Measurements from ENCODE around the gene SFMBT1.
"Not testable (repeated sequence)": the region's sequence is repeated elsewhere in the genome, so short reads cannot be mapped to it uniquely, and the experiment has no call there.

SFMBT1 gene

DNA sequence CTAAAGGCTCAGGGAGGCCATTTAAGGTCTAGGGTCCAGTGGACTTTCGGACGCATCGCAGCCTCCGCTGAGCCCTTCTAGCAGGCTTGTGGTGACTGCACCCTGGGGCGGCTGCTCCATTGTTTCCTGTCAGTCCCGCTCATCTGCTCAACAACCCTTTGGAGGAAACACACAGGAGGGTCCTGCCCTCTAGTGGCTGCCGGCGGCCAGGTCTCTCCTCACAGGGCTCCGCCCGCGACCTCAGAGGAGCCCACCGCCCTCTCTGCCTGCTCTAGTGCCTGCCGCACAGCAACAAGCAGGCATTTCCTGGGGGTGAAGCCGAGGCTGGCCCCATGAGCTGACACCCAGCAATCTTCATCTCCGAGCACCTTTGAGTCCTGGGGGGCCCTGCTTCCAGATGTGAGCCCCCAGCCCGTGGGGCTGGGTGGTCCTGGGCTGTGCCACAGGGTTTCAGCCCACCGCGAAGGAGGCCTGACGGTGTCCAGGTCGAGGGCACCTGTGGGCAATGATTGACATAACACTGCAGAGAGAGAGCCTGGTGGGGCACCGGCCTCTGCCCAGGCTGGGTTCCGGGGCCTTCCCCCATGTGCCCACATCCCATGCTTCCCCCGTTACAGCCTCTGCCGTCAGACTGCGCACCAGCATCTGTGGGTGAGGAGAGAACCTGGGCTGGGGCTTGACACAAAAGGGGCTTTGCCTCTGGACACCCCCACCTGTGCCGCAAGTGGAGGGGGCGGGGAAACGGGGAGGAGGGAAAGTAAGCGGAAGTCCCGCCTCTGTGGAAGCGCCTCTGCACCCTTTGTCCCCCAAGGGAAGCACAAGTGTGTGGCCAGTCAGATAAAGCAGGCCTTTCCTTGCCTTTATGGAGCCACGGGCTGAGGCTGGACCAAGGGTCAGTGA, 27.0 kb upstream of the SFMBT1 start:
- peak; percentile 71 to 87 (median 80) for DNase-seq

DNA sequence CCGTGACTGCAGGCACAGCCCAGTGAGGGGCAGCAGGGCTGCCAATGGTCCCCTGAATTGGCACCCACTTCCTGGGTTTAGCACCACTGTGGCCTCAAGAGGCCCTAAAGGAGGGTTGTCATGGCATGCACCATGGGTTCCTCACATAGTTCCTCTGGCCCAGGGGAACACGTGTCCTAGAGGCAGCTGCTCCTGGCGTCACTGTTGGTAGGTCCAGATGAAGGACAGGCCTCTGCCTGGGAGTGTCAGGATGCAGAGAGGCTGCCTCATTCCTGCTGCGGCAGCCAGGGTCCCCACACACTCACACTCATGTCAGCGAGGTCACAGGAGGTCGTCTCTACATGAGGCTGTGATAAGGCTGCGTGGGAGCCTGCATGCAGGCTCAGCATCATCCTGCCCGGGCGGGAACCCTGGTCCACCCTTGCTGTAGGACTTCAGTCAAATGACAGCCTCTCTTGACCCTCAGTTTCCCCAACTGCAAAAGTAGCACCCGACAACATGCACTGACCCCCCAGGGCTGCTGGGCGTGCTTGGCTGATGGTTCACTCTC, 26.1 kb upstream of the SFMBT1 start:
- DNase-seq: no peak

DNA sequence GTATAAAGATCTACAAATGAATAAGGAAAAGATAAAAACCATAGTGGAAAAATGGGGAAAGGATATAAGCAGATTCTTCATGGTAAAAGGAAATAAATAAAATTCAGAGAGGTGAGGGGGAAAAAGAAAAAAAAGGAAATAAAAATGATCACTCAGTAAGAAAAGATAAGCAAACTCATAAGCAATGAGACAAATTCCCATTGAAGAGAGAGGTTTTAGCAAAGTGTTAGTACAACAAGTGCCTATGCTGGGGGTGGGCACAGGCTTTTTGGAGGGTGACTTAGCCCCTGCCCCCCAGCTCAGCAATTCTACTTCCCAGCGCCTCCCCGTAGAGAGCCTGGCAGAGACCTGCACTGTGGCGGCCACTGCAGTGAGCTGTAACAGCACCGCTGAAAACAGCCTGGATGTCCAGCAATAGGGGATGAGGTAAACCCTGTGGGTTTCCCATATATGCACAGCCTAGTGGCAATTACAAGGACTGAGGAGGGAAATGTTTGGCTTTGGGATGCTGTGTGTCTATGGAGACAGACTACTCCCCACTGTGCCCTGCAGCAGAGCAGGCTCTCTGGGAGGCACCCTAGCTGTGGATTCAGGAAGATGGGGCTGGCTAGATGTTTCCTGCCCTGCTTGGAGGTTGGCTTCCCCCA, 23.7 kb upstream of the SFMBT1 start:
- DNase-seq: no peak

DNA sequence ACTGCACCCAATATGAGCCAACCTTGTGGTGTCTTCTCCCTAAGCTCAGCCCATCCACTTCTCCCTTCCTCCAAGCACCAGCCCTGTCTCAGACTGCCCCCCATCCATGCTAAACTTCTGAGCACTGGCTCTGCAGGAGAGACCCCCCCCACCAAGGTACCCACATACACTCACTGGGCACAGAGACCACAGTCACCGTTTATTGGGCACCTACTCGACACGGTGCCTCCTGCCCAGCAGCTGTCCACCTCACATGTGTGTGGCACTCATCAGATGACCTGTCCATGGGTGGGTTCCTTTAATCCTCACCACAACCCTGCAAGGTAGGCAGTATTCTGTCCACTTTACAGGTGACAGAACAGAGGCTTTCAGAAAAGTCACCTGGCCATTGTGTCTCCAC, 22.3 kb upstream of the SFMBT1 start:
- no peak for DNase-seq

DNA sequence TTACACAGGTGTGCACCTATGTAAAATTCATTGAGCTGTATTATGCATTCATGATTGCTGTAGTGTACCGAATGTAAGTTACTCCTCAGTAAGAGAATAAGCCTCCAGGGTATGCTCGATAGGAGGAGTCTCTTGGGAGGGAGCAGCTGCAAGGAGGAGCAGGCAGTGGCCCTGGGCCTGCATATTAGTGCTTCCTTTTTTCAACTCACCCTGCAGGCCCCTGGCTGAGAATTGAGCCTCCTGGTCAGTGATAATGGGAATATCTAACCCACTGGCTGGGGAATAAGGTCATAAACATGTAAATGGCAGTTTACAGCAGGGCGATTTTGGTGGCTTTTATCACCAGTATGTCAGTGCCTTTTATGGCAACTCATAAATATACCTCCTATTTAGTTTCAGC, 21.7 kb upstream of the SFMBT1 start:
- DNase-seq: no peak

DNA sequence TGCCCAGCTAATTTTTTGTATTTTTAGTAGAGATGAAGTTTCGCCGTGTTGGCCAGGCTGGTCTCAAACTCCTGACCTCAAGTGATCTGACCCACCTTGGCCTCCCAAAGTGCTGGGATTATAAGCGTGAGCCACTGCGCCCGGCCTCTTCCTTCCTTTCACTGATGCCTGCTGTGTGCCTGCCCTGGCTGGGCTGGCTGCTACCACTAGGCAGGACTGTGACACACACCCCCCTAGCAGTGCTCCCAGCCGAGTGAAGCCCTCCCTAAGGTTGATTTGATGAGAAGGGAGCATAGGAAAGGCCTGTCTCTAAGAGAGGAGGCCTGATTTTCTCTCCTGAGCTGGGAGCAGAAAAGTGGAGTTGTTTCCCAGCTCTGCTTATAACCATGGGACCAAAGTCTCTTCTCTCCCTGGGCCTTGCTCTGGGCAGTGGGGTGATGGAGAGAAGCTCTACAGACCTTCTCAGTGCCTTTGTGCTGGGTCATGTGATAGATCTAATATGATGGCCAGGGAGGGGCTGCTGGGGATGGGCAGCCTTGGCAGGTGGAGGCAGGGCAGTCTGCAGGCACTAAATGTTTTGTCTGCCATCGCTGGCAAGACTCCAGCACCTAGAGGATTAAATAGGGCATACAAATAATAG, 20.1 kb upstream of the SFMBT1 start:
- no peak for DNase-seq

DNA sequence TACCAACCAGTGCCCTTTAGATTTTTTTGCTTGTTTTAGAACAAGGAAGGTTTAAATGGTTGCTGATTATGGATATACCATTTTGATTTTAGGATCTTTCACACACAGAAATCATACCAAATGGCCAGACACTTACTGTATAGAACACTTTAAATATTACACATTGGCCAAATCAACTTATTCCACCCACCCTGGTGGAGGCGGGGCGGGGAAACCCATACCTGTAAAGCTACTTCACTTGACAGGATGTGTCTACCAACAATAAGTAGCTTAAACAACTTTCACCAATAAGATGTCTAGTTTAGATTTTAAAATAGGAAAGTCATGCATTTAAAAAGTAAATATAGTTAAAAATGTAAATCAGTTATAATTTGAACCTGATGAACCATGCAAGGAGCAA, 17.0 kb upstream of the SFMBT1 start:
- DNase-seq: no peak

DNA sequence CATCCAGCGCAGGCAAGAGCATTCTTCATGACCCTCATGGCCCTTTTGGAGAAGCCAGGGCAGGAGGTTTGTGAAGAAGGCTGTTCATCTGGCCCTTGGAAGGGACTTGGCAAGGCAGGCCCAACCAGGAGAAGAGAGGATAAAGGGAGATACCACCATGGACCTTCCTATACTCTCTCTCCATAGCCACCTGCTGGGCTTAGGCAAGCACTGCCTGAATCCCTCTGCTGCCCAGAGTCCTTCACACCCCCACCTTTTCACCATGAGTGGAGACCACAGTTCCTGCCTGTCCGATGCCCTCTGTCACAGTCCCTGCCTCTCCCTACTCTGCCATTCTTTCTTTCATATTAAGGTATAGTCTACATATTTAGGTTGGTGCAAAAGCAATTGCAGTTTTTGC, 10.6 kb upstream of the SFMBT1 start:
- no peak for DNase-seq

DNA sequence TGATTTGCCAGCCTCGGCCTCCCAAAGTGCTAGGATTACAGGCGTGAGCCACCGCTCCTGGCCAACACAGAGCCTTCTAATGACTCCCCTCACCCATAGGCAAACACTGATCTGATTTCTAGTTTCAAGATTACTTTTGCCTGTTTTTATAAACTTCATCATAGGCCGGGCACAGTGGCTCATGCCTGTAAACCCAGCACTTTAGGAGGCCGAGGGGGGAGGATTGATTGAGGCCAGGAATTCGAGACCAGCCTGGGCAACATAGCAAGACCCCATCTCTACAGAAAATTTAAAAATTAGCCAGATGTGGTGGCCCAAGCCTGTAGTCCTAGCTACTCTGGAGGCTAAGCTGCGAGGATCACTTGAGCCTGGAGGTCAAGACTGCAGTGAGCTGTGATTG, 8.4 kb upstream of the SFMBT1 start:
- DNase-seq: not testable (repeated sequence)

DNA sequence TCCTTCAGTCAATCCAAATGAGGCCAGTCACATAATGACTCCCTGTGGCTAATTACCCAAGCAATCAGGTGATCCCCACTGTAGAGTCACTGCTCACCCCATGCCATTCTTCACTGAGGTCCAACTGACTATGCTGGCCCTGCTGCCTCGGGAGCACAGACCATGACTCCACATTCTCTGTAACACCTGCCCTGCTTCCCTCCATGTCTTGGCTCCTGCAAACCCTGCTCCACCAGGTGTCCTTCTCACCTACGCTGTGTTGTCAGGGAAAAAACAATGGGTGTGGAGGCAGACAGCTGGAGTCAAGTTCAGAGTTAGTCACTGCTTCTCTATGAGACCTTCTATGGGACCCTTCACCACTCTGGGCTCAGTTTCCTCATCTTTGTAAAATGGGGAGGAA, 6.1 kb upstream of the SFMBT1 start:
- DNase-seq: no peak

DNA sequence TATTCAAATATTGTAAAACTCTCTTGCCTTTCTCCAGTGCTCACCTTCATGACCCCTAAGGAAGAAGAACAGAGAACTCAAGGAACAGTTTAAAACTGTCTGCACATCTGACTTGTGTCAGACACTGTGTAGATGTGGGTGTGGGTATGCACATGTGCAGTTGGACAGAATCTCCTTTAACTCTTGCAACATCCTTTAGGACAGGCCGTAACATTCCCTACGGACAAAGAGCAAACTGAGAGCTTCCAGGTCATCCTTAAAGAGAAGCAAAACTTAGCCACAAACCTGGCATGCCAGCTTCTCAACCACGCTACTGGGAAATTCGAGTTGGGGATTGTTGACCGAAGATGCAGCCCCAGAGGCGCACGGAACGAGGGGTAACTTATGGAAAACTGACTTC, 4.1 kb upstream of the SFMBT1 start:
- no peak for DNase-seq

DNA sequence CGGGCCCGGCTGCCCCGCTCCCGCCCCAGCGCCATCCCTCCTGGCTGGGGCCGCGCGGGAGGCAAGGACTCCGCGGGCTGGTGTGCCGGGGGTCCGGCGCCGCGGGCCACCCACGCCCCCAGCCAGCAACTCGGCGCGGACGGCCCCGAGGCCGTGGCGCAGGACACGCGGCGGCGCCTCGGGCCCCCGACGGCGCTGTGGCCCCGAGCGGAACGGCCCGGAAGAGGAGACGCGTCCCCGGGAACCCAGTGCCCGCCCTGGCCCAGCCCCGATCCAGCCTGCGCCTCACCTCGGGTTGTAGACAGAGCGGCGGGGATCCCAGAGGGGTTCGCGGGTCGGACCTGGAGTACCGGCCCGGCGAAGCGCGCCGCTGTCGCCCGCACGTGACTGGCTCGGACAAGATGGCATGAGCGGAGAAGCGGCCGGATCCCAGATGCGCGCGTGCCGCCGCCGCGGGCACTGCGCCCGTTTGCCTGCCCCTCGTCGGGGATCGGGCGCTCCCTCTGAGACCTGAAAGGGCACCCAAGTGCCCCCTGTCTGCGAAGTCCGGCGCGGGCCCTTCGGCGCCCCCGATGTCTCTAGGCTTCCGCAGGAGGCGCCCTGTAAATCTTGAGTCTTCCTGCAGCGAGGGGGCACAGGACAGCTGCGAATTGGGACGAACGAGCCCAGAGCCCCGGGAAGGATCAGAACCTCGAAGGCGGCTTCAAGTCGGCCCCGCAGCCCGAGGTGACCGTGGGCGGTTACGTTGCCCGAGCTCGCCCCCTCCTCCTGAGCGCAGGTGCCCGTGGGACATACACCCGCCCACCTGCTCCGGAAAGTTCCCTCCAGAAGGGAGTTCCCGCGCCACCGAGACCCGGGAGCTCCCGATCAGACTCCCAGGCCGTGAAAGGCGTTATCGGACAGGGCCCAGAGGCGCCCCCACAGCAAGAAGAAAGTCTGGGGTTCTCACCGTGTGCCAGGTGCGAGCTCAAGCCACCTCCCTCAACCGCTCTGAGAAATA, 598 bp upstream of the SFMBT1 start:
- peak; percentile 39 to 68 (median 55) for DNase-seq

DNA sequence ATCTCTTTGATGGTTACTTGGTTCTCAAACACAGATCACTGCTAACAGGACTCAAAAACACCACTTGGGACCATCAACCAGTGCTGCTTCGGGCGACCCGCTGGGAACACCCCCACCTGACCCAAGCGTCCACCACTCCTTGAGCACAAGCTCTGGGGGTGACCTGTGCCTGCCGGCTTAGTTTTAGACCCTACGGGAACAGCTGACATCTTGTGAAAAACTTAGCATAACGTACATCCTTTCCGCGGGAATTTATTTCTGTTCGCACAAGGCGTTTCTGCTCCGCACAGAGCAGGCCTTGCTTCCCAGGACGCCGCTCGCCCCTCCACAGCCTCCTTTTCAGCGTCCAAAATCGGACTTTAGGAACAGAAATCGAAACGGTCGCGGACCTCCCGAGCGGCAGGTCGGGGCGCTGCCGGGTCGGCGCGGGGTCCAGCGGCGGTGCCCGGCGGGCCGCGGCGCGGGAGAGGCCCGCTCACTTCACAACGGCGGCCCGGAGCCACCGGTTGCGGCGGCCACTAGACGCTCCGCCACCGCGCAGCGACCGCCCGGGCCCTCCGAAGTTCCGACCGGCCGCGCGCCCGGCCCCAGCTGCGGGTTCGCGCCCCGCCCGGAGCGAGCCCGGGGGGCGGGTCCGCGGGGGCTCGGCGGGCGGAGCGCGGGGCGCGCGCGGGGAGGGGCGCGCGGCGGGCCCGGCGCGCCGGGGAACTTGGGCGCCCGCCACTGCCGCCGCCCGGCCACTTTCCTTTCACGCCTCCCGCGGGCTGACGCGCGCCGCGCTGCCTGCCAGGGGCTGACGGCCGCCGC, 959 bp downstream of the SFMBT1 start:
- peak; percentile 48 to 75 (median 61) for DNase-seq

DNA sequence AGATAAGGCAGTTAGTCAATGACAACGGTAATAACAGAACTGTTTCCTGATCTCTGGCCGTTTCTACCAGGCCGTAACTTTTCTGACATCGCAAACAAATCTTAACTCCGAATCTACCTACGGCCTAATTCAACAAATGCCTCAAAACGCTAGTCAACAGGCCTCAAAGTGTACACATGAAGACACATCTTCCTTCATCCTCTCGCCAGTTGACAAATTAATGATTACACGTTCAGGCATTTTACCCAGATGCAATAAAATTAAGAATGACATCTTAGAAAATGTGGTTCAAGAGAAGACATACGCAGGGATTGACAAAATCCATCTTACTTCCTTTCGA, 1.5 kb downstream of the SFMBT1 start:
- DNase-seq: no peak

DNA sequence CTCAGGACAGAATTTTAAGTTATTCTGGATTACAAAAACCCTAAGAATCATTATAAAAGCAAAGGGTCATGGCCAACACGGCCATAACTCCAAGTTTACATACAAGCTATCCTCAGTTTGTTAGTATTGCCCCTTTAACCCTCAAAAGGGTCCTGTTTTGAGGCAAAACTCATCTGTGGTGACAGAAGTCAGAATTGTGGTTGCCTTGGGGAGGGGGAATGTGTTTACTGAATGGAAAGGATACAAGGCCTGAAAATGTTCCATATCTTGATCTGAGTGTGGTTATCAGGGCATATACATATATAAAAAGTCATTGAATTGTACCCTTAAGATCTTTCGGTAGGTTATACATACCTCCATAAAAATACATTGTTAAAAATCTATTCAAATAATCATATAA, 2.1 kb downstream of the SFMBT1 start:
- no peak for DNase-seq

DNA sequence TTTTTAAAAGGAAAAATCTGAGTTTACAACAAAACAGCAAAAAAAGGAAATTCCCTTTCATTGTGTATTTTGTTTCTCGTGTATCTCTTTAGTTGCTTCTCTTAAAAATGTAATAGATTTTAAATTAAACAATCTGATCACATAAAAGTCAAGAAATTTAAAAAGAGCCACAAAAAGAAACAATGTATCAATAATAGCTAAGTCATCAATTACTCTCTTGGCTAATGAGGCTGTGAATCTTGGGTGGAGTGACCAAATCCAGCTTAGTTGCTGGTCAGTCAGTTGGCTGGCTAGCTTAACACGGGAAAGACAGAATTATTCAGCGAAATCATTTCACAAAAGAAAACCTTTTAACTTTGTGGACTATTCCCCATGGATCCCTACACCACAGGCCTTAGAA, 3.2 kb downstream of the SFMBT1 start:
- no peak for DNase-seq

DNA sequence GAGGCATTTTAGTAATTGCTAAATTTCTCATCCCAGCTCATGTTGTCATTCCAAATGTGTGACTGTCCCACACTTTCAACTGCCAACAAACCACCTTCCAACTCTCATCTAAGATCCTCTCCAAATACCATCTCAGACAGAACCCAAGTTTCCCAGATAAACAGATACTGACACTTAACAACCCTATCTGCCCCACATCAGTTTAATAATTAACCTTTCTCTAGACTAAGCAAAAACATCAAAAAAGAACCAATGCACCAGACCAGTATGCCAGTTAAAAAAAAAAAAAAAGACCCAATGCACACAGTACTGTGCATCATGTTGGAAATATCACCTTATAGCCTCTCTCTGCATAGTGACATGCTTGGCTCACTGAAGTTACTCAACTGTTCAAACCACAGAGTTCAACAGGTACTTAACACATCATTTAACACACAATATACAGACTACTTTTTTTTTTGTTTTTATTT, 5.5 kb downstream of the SFMBT1 start:
- DNase-seq: no peak

DNA sequence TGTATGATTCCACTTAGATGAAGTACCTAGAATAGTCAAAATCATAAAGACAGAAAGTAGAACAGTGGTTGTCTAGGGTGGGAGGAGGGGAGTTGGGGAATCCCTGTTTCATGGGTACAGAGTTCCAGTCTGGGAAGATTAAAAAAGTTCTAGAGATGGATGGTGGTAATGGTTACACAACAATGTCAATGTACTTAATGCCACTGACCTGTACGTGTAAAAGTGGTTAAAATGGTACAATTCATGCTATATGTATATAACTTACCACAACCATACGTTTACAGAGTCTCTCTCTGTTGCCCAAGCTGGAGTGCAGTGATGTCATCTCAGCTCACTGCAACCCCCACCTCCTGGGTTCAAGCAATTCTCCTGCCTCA, 6.5 kb downstream of the SFMBT1 start:
- DNase-seq: no peak

DNA sequence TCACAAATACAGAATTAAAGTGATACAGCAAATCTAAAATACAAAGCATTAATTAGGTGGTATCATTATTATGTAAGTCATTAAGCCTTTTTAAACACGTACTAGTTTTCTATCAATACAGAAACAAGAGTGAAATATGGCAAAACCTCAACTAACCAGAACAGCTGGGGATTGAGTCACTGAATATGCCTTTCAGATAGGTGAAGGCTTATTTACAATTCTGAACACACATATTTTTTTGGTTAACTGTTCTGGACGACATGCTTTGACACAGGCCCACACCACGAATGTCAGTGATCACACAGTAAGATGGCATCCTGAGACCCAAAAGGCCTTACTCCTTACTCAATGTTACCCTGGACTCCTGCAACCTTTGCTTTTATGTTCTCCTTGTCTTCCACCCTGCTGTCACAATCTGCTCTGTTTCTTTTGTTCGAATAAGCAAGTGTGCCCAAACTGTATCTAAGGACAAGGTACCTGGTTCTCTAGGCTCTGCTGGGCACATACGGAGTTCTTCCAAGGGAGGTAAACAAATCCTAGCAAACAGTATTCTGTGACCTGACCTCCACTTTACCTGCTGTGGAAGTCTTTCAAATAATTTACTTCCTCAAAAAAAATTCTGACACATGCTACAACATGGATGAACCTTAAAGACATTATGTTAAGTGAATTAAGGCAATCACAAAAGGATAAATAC, 7.0 kb downstream of the SFMBT1 start:
- no peak for DNase-seq

DNA sequence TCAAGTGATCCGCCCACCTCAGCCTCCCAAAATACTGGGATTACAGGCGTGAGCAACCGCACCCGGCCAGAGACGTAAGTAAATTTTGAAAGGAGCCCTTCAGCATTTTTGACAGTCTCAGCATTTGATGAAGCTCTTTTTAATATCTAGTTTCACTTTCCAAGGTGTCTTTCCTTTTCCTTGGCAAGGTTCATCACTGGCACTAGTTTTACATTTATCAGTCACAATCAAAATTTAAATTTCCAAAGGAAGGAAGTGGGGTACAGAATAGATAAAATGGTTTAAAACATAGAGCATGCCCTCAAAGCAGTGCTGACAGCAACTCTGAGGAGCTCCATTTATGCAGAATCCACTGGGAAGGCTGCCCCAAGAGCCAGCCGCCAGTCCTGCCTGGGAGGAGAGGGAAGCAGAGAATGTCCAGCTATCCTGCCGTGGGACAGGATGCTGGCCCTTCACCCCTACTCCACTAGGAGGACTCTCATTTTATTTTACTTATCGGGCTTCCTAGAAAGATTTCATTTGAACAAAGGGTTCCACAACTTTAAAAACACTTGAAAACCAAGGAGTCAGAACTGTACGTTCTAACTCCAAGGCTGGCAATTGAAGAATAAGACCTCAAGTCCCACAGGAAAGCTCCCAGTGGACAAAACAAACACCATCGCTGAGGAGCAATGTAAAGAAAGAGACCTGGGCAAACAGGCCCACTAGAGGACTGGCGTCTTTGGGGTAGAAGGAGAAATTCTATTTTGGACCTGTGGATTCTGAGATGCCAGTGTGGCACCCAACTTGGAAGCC, 9.9 kb downstream of the SFMBT1 start:
- DNase-seq: no peak

All from T-helper 1 cell (primary cell).